Lung (tissue), 12 donors: ENCODE results near the gene MSL1. TPM values are rescaled to one million over a fixed set of nuclear protein-coding genes. Genes with fewer than 3 reads are reported as not detected.

Experiments
- ATAC-seq: fragments of 200-7000 bp; cut with Tn5 transposase; one replicate; pipeline ENCODE4 v1.9.1; 2020; ENCODE audit warnings: moderate number of reproducible peaks; ENCODE audit not compliant: insufficient read depth, low FRiP score
- DNase-seq, 3 donors: peaks; one replicate each; pipeline ENCODE4 v3.0.0-alpha.2; 2013 to 2017
- H3K27ac ChIP-seq, 2 donors: one replicate each; pipeline ENCODE4 v1.5.1; 2013; ENCODE audit warnings: mild to moderate bottlenecking in 2 of 2, moderate library complexity in 2 of 2, control low read depth in 1 of 2, inconsistent platforms in 1 of 2, low read depth in 1 of 2, low read length in 1 of 2
- H3K27me3 ChIP-seq, 3 donors: one replicate each; pipeline ENCODE4 v1.5.1; 2013; ENCODE audit warnings: low read length in 2 of 3; ENCODE audit not compliant: control insufficient read depth in 3 of 3, insufficient read depth in 3 of 3
- H3K36me3 ChIP-seq, 4 donors: one replicate each; pipeline ENCODE4 v1.5.1; 2013; ENCODE audit warnings: low read length in 4 of 4, mild to moderate bottlenecking in 1 of 4, moderate library complexity in 1 of 4; ENCODE audit not compliant: control insufficient read depth in 4 of 4, insufficient read depth in 4 of 4
- H3K4me1 ChIP-seq, 5 donors: one replicate each; pipeline ENCODE4 v1.5.1; 2013; ENCODE audit warnings: low read length in 5 of 5, mild to moderate bottlenecking in 2 of 5, moderate library complexity in 1 of 5; ENCODE audit not compliant: control insufficient read depth in 5 of 5, insufficient read depth in 5 of 5
- H3K4me3 ChIP-seq: one replicate; pipeline ENCODE4 v1.5.1; 2013; ENCODE audit warnings: mild to moderate bottlenecking, control low read depth, moderate library complexity
- H3K9ac ChIP-seq, 2 donors: one replicate each; pipeline ENCODE4 v1.5.1; 2013; ENCODE audit warnings: low read length in 2 of 2, control low read depth in 1 of 2; ENCODE audit not compliant: insufficient read depth in 1 of 2
- H3K9me3 ChIP-seq, 4 donors: one replicate each; pipeline ENCODE4 v1.5.1; 2013; ENCODE audit warnings: low read length in 3 of 4, mild to moderate bottlenecking in 1 of 4, moderate library complexity in 1 of 4; ENCODE audit not compliant: control insufficient read depth in 4 of 4, insufficient read depth in 3 of 4
- WGBS, 2 donors: extraction: QIAGEN DNeasy Blood & Tissue Kit; methylation state at CpG; one replicate each; pipeline ENCODE4 v1.1.7; 2013; 5-methylcytosine and 5-hydroxymethylcytosine counted together
- polyA plus RNA-seq, 2 donors: library from polyadenylated mRNA; stranded (reverse); fragments of 200-250 nt; gene quantifications; one replicate each; pipeline ENCODE4 v1.2.1, GENCODE V29; 2013
- total RNA-seq, 2 donors: library from RNA; depleted of rRNA in 1 of 2; stranded (reverse); fragments of >200 nt in 1 of 2; gene quantifications; one replicate each; pipeline ENCODE4 v1.2.1, GENCODE V29; 2014 to 2021
- TF ChIP-seq, protein P1 (sequence below): IDR thresholded peaks from 2 replicates; pipeline ENCODE4 v1.5.1; 2012; ENCODE audit warnings: mild to moderate bottlenecking; ENCODE audit errors: control extremely low read depth, extremely low read depth
- donor health status: control.
- donor health status: control.
- donor health status: Bipolar disorder and iron deficiency.
- donor health status: healthy.
- donor health status: DM: yes; HTN: yes; CAD: no.

The MSL1 gene
- total and polyA plus RNA-seq, 4 donors, result 73.2 to 111 (median 84.7) TPM

DNA sequence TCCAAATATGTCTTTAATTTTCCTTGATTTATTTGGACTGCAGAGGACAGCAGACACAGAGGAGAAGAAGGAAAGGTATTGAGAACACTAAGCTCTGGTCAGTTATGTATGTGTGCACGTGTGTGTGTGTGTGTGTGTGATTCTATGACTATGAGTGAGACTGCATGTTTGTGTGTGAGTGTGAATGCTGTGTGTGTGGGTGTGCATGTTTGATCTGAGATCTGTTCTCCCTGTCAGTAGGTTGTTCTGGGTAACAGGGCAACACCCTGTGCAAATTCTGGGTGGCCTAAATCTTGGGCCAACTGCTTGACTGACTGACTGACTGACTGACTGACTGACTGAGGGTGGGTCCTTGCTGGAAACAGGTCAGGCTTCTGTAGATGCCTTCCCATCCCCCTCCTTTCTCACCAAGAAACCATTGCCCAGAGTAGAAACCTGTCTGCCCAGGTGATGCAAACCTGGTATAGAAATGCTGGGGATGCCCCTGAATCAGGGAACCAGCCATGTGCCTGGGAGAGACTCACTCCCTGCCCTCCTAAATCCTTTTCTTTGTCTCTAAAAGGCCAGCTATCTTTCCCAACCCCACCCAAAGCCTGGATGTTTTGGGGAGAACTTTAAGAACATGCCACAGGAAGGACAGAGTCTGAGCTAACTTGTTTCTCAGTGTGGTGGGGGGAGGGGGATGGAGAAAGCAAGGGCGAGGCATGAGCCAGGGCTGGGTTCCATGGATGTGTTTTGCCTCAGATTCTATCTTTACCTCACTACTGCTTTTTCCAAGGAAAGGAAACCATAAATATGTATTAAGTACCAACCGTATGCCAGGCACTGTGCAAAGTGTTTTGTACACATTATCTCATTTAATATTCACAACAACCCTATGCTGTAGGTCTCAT lies 16.9 kb upstream of the MSL1 start:
- WGBS, 2 donors, result 54 to 55% methylated on average over 3 of the region's 3 CpGs
- Histone ChIP-seq H3K27ac (peak overlapping the region in 1 of 2 donors; percentile 43), H3K36me3 (no peaks in the 10 kb centered on the region), H3K27me3 (no peaks in the 10 kb centered on the region), H3K9ac (peak overlapping the region in 1 of 2 donors; percentile 42), H3K4me3 (no peak overlapping the region), H3K9me3 (no peaks in the 10 kb centered on the region), H3K4me1 (peaks cover 21 to 86% (median 61%) of the 10 kb centered on the region in 5 donors)
- TF ChIP-seq, protein P1, sequence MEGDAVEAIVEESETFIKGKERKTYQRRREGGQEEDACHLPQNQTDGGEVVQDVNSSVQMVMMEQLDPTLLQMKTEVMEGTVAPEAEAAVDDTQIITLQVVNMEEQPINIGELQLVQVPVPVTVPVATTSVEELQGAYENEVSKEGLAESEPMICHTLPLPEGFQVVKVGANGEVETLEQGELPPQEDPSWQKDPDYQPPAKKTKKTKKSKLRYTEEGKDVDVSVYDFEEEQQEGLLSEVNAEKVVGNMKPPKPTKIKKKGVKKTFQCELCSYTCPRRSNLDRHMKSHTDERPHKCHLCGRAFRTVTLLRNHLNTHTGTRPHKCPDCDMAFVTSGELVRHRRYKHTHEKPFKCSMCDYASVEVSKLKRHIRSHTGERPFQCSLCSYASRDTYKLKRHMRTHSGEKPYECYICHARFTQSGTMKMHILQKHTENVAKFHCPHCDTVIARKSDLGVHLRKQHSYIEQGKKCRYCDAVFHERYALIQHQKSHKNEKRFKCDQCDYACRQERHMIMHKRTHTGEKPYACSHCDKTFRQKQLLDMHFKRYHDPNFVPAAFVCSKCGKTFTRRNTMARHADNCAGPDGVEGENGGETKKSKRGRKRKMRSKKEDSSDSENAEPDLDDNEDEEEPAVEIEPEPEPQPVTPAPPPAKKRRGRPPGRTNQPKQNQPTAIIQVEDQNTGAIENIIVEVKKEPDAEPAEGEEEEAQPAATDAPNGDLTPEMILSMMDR, result no peak
- DNase-seq (no peak), ATAC-seq (no peak)

DNA sequence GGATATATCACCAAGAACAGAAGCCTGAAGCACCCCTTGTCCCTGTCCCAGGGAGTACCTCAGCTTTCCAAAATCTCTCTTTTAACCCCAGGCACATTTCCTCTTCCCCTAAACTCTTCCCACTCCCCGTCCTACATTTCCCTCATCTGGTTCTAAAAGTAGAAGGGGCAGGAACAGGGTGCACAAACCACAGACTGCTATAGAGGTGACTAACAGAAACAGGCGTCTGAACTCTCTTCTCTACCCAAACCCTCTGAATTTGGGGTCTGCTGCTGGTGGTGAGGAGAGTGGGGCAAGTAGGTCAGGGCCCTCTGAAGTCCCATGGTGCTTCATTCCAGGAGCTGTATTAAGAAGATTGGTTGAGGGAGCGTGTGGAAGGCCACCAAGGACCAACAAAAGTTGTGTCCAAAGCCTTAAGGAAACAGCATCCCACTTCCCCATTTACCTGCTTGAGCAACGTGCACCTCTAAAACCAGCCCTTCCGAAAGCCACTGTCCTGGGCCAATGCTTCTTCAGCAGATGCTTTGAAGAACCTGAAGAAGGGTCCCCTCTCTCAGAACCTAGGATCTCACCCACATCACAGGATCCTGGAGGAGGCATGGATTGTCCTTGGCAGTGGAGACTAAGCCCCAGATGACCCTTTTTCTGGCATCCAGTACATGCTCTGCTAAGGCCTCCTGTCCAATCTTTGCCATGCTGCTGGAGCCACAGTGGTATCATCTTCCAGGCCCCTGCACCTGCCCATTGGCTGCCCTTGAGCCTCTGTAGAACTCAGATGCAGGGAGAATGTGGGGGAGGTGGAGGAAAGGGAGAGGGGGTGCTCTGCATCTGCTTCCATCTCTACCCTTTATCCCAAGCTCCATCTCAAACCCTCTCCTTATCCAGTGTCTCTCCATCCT lies 15.7 kb upstream of the MSL1 start:
- WGBS, 2 donors, result 34 to 74% methylated on average over 5 of the region's 5 CpGs
- H3K9ac ChIP-seq, result peak overlapping the region; percentile 16 to 79
- no peak overlapping the region for H3K4me3 ChIP-seq
- no peaks in the 10 kb centered on the region for H3K9me3 ChIP-seq
- TF ChIP-seq, protein P1, result no peak
- no peaks in the 10 kb centered on the region for H3K36me3 ChIP-seq
- H3K27ac ChIP-seq, result peak overlapping the region in 1 of 2 donors; percentile 61
- DNase-seq (no peak), ATAC-seq (no peak)
- H3K4me1 ChIP-seq, result peaks cover 29 to 87% (median 67%) of the 10 kb centered on the region in 5 donors
- no peaks in the 10 kb centered on the region for H3K27me3 ChIP-seq

DNA sequence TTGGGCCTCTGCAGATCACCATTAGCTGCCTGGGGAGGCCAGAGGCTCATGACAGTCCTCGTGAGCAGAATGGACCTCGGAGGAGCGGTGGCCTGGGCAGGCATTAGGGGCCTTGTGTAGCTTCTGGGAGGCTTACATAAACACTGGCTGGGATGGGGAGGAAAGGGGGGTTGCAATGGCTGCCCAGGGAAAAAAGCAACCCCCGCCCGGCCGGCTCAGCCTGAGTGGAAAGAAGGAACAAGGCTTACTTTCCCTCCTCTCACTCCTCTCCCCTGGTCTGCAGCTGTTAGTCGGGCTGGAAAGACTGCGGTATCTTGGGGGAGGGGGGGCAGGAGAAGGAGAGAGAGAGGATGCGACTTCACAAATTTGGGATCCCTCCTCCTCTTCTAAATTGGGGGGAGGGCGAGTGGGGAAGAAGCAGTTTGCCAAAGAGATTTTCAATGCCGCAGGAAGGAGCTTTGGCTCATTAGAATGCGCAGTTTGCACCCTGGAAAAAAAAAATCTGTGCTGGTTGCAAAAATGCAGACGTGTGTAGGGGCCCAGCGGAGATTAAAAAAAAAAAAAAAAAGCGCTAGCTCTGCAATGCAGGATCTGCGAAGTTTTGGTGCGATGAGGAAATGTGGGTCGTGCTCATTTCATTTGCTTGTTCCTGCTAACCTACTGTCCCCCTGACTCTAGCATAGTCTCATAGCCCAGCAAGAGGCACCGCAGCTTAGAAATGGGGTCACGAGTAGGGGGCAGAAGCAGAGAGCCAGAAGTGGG lies 14.8 kb upstream of the MSL1 start:
- Histone ChIP-seq H3K4me3 (no peak overlapping the region), H3K27me3 (no peaks in the 10 kb centered on the region), H3K9ac (peak overlapping the region in 1 of 2 donors; percentile 79), H3K4me1 (peaks cover 24 to 91% (median 75%) of the 10 kb centered on the region in 5 donors), H3K36me3 (no peaks in the 10 kb centered on the region), H3K9me3 (no peaks in the 10 kb centered on the region), H3K27ac (peak overlapping the region; percentile 89 to 98)
- no peak for ATAC-seq
- TF ChIP-seq, protein P1, result no peak
- peak; percentile 85 to 93 (median 92) for DNase-seq
- WGBS, 2 donors, result 20 to 44% methylated on average over 20 of the region's 20 CpGs
